Peyer's patch (tissue), 4 donors: Measurements from ENCODE around the gene CREBBP. TPM values are rescaled to one million over a fixed set of nuclear protein-coding genes. Genes with fewer than 3 reads are reported as not detected.
A peak's percentile ranks its signal among the peaks of the same experiment; 100 is the strongest.
"Not testable (repeated sequence)": the region's sequence is repeated elsewhere in the genome, so short reads cannot be mapped to it uniquely, and the experiment has no call there.

Experiments used
- DNase-seq, 3 donors: peaks; one replicate each; pipeline ENCODE4 v3.0.0-alpha.2; 2017 to 2019
- H3K27ac ChIP-seq, 4 donors: fragments of 200-600 bp; sonication (generic); one replicate each; pipeline ENCODE4 v1.5.1; 2016 to 2019
- H3K27me3 ChIP-seq, 2 donors: fragments of 200-600 bp; sonication (generic); one replicate each; pipeline ENCODE4 v1.5.1; 2019
- H3K36me3 ChIP-seq, 3 donors: fragments of 200-600 bp; sonication (generic); one replicate each; pipeline ENCODE4 v1.5.1; 2016 to 2019
- H3K4me1 ChIP-seq, 4 donors: fragments of 200-600 bp; sonication (generic); one replicate each; pipeline ENCODE4 v1.5.1; 2016 to 2019
- H3K4me3 ChIP-seq, 4 donors: fragments of 200-600 bp; sonication (generic); 1 replicate in 3 of 4; 2 replicates in 1 of 4; pipeline ENCODE4 v1.5.1; 2016 to 2019; ENCODE audit warnings: mild to moderate bottlenecking in 1 of 4
- H3K9me3 ChIP-seq, 4 donors: fragments of 200-600 bp; sonication (generic); one replicate each; pipeline ENCODE4 v1.5.1; 2016 to 2019; ENCODE audit warnings: mild to moderate bottlenecking in 1 of 4
- POLR2A ChIP-seq, 2 donors: fragments of 450-650 bp; IDR thresholded peaks; one replicate each; pipeline ENCODE4 v1.5.1; 2017; ENCODE audit warnings: antibody characterized with exemption in 2 of 2, mild to moderate bottlenecking in 2 of 2, moderate library complexity in 2 of 2
- total RNA-seq, 4 donors: library from RNA; depleted of rRNA; stranded (reverse); fragments of >200 nt; gene quantifications; one replicate each; pipeline ENCODE4 v1.1.0, GENCODE V29; 2016
- TF ChIP-seq, protein P1 (sequence below), 6 experiments: fragments of 450-650 bp in 4 of 6; fragments of 200-600 bp in 2 of 6; sonication (generic) in 1 of 6; IDR thresholded peaks; one replicate each; pipeline ENCODE4 v1.5.1; 2017 to 2019; ENCODE audit warnings: antibody characterized with exemption in 6 of 6, mild to moderate bottlenecking in 3 of 6, moderate library complexity in 1 of 6

The CREBBP gene
- total RNA-seq, 4 donors from 2014 or later, result 84.2 to 238 (median 140) TPM

DNA sequence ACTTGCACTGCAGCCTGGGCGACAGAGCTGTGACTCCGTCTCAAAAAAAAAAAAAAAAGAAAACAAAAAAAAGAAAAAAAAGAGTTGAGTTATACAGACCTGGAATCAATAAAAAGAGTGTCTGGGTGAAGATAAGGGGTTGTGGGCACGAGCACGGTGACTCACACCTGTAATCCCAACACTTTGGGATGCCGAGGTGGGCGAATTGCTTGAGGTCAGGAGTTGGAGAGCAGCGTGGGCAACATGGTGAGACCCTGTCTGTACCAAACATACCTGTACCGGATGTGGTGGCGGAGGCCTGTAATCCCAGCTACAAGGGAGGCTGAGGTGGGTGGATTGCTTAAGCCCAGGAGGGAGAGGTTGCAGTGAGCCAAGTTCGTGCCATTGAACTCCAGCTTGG is 161.9 kb downstream of the CREBBP start:
- TF ChIP-seq, protein P1, sequence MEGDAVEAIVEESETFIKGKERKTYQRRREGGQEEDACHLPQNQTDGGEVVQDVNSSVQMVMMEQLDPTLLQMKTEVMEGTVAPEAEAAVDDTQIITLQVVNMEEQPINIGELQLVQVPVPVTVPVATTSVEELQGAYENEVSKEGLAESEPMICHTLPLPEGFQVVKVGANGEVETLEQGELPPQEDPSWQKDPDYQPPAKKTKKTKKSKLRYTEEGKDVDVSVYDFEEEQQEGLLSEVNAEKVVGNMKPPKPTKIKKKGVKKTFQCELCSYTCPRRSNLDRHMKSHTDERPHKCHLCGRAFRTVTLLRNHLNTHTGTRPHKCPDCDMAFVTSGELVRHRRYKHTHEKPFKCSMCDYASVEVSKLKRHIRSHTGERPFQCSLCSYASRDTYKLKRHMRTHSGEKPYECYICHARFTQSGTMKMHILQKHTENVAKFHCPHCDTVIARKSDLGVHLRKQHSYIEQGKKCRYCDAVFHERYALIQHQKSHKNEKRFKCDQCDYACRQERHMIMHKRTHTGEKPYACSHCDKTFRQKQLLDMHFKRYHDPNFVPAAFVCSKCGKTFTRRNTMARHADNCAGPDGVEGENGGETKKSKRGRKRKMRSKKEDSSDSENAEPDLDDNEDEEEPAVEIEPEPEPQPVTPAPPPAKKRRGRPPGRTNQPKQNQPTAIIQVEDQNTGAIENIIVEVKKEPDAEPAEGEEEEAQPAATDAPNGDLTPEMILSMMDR (IDR thresholded peaks at IDR 0.05), result no peak
- TF ChIP-seq POLR2A (IDR thresholded peaks at IDR 0.05), result no peak
- H3K27me3 ChIP-seq, result no peaks in the 10 kb centered on the region
- no peak overlapping the region for H3K27ac ChIP-seq
- H3K36me3 ChIP-seq, result no peaks in the 10 kb centered on the region
- peaks cover 0 to 18% (median 0%) of the 10 kb centered on the region in 4 donors for H3K4me1 ChIP-seq
- no peaks in the 10 kb centered on the region for H3K9me3 ChIP-seq
- no peak overlapping the region for H3K4me3 ChIP-seq
- no peak for DNase-seq

- Histone ChIP-seq H3K36me3 (no peaks in the 10 kb centered on the region), H3K4me1 (peaks cover 0 to 18% (median 0%) of the 10 kb centered on the region in 4 donors), H3K27ac (peak overlapping the region; percentile 85 to 91 (median 88)), H3K4me3 (peak overlapping the region; percentile 62 to 92 (median 88)), H3K9me3 (no peaks in the 10 kb centered on the region), H3K27me3 (no peaks in the 10 kb centered on the region)
- no peak for TF ChIP-seq POLR2A (IDR thresholded peaks at IDR 0.05)
- TF ChIP-seq, protein P1 (IDR thresholded peaks at IDR 0.05), result no peak
- no peak for DNase-seq
Measured at GRCh38 chr16:3718019-3718391, 162.5 kb downstream of the CREBBP start.

DNA sequence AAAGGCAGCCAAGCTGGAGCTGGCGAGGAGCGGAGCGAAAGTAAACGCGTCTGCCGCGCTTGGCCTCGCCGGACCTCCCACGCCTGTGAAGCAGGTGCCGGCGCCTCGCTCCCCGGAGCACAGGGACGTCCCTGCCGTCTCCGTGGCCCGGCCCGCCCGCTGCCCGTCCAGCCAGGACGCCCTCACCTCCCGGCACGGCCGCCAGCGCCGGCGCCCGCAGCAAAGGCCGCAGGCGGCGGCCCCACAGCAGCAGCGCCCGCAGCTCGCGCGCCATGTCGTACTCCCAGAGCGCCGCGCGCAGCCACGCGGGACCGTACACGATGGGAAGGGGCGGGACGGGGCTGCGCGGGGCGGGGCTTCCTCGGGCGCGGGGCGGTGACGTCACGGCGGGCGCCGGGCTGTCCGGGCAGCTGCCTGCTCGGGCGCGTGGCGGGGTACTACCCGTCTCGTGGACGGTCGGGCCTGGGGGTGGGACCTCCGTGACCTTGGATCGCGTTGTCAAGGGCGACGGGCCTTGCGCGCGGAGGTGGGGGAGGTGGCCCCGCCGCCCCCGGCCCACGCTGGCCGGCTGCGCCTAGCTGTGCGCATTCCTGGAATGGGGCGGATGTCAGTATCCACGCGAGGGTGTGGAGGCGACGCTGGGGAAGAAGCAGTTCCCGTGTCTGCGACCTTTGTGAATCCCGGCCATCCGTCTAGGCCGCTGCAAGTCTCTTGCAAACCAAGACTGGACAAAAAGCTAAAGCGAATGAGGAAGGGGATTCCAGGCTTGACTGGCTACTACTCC is 163.1 kb downstream of the CREBBP start, which contains the start of gene TRAP1:
TRAP1 (minus strand) TSS at position 290 of the 784 bp plus-strand sequence; CDS start at position 274, 16 bp downstream.
- peak; percentile 80 to 85 for TF ChIP-seq POLR2A (IDR thresholded peaks at IDR 0.05)
- TF ChIP-seq, protein P1 (IDR thresholded peaks at IDR 0.05), result no peak
- DNase-seq, result peak; percentile 88 to 97 (median 95)
- Histone ChIP-seq H3K27ac (peak within 1 kb of the TSS; percentile 85 to 91 (median 88)), H3K4me3 (peak within 1 kb of the TSS; percentile 62 to 92 (median 88)), H3K4me1 (peaks cover 0 to 18% (median 0%) of the 10 kb centered on the region in 4 donors), H3K27me3 (no peaks in the 10 kb centered on the region), H3K9me3 (no peaks in the 10 kb centered on the region), H3K36me3 (no peaks in the 10 kb centered on the region)

- TF ChIP-seq POLR2A (IDR thresholded peaks at IDR 0.05), result no peak
- TF ChIP-seq, protein P1 (IDR thresholded peaks at IDR 0.05), result no peak
- DNase-seq, result peak in 2 of 3 donors; percentile 30 to 56
Measured at GRCh38 chr16:3716831-3717234, 163.7 kb downstream of the CREBBP start.

DNA sequence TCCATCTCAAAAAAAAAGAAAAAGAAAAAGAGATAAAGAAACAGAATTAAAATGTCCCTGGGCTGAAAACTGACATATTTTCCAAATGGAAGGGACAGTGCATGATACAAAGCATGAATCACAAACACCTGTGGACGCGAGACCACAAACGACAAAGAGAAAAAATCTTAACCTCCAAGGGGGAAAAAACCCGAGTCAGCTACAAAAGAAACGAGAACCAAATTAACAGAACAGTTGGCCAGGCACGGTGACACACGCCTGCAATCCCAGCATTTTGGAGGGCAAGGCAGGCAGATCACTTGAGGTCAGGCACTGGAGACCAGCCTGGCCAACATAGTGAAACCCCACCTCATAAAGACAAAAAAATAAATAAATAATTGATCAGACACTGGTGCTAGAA is 165.1 kb downstream of the CREBBP start:
- TF ChIP-seq, protein P1 (IDR thresholded peaks at IDR 0.05), result no peak
- TF ChIP-seq POLR2A (IDR thresholded peaks at IDR 0.05), result no peak
- Histone ChIP-seq H3K9me3 (no peaks in the 10 kb centered on the region), H3K4me1 (peaks cover 0 to 18% (median 0%) of the 10 kb centered on the region in 4 donors)

More at GRCh38 chr16:3716831-3717234, 163.7 kb downstream of the CREBBP start:
- H3K27ac ChIP-seq, result peak overlapping the region; percentile 85 to 91 (median 88)
- peak overlapping the region; percentile 62 to 92 (median 88) for H3K4me3 ChIP-seq
- no peaks in the 10 kb centered on the region for H3K27me3 ChIP-seq
- no peaks in the 10 kb centered on the region for H3K36me3 ChIP-seq
- H3K9me3 ChIP-seq, result no peaks in the 10 kb centered on the region
- H3K4me1 ChIP-seq, result peaks cover 0 to 18% (median 0%) of the 10 kb centered on the region in 4 donors

GRCh38 chr16:3714378-3714777 is 166.1 kb downstream of the CREBBP start:
- not testable (repeated sequence) for H3K27me3 ChIP-seq, H3K4me3 ChIP-seq, H3K9me3 ChIP-seq, DNase-seq, H3K36me3 ChIP-seq, H3K27ac ChIP-seq
- H3K4me1 ChIP-seq, result peaks cover 0 to 18% (median 0%) of the 10 kb centered on the region in 4 donors

More for the DNA sequence above, 165.1 kb downstream of the CREBBP start:
- Histone ChIP-seq H3K4me3 (no peak overlapping the region), H3K27me3 (no peaks in the 10 kb centered on the region), H3K27ac (no peak overlapping the region), H3K36me3 (no peaks in the 10 kb centered on the region)
- DNase-seq, result no peak
